ENCODE measurements around the gene ERI2. TPM values are rescaled to one million over a fixed set of nuclear protein-coding genes. Genes with fewer than 3 reads are reported as not detected.

ERI2 gene
- total and polyA plus RNA-seq, 2 of the 13 experiments (the other 11 are each of a cell fraction or from before 2014, with no cell fraction given): 17.4 to 41.3 TPM

- no peak for TF ChIP-seq CREM (IDR thresholded peaks at IDR 0.05)
- no peak for TF ChIP-seq CREM (CRISPR knock-in tag; IDR thresholded peaks at IDR 0.05)
- no peak for TF ChIP-seq ZFP36L2 (CRISPR knock-in tag; IDR thresholded peaks at IDR 0.05)
- TF ChIP-seq ATF5 (CRISPR knock-in tag; IDR thresholded peaks at IDR 0.05; ENCODE audit: low read depth): no peak
- TF ChIP-seq NR2F1 (CRISPR knock-in tag; IDR thresholded peaks at IDR 0.05): no peak
- peak; percentile 59; the same call in 1 of the 2 replicates for TF ChIP-seq HDAC1 (CRISPR knock-in tag; IDR thresholded peaks at IDR 0.05)
- TF ChIP-seq ZBTB7B (CRISPR knock-in tag; IDR thresholded peaks at IDR 0.05): no peak
- no peak for TF ChIP-seq ZBTB14 (CRISPR knock-in tag; IDR thresholded peaks at IDR 0.05)
- no peak for TF ChIP-seq ZNF512 (CRISPR knock-in tag; IDR thresholded peaks at IDR 0.05)
- TF ChIP-seq ZNF761 (CRISPR knock-in tag; conservative IDR thresholded peaks at IDR 0.05): no peak
- TF ChIP-seq ZBTB43 (CRISPR knock-in tag; conservative IDR thresholded peaks at IDR 0.05): 0 out of 2 replicates have a peak, but pooled peaks have one; percentile 37
- TF ChIP-seq PHF20 (CRISPR knock-in tag; IDR thresholded peaks at IDR 0.05): no peak
- TF ChIP-seq ZNF484 (CRISPR knock-in tag; IDR thresholded peaks at IDR 0.05; ENCODE audit: borderline replicate concordance, low read depth): no peak
- TF ChIP-seq DMTF1 (CRISPR knock-in tag; IDR thresholded peaks at IDR 0.05): no peak
- TF ChIP-seq MBNL3 (CRISPR knock-in tag; conservative IDR thresholded peaks at IDR 0.05): no peak
- TF ChIP-seq ZNF850 (CRISPR knock-in tag; conservative IDR thresholded peaks at IDR 0.05): no peak
- TF ChIP-seq JUNB (CRISPR knock-in tag; IDR thresholded peaks at IDR 0.05; ENCODE audit: borderline replicate concordance): no peak
- TF ChIP-seq ZNF234 (CRISPR knock-in tag; conservative IDR thresholded peaks at IDR 0.05): no peak
- TF ChIP-seq KLF15 (CRISPR knock-in tag; IDR thresholded peaks at IDR 0.05; ENCODE audit: borderline replicate concordance): no peak
- TF ChIP-seq AKAP8 (CRISPR knock-in tag; IDR thresholded peaks at IDR 0.05): no peak
- no peak for TF ChIP-seq PBX3 (CRISPR knock-in tag; IDR thresholded peaks at IDR 0.05; ENCODE audit: borderline replicate concordance)
These were observed 42.6 kb downstream of the ERI2 start, which contains the start of gene ACSM3 (continued) for GRCh38 chr16:20763461-20764232.

All from HepG2 (cell line).